ENCODE data around the gene TMBIM6. TPM values are rescaled to one million over a fixed set of nuclear protein-coding genes. Genes with fewer than 3 reads are reported as not detected.
"Not testable (repeated sequence)": the region's sequence is repeated elsewhere in the genome, so short reads cannot be mapped to it uniquely, and the experiment has no call there.

TMBIM6 gene
- total RNA-seq, 3 donors from 2014 or later: 364 to 620 (median 409) TPM

GRCh38 chr12:49763006-49763591, 21.7 kb downstream of the TMBIM6 start:
- Histone ChIP-seq H3K9me3 (no peaks in the 10 kb centered on the region), H3K27me3 (no peaks in the 10 kb centered on the region), H3K27ac (peak overlapping the region in 1 of 2 donors; percentile 10), H3K4me3 (no peak overlapping the region), H3K36me3 (peaks cover 13% of the 10 kb centered on the region), H3K4me1 (no peaks in the 10 kb centered on the region)
- intact Hi-C loops (cut with DNase I; ENCODE audit: low total_unique reads): no loop called here
- peak; percentile 50 to 66 for DNase-seq (ENCODE audit: low spot score in 2 of 2)
- peak; percentile 30 to 47 (median 36) for TF ChIP-seq CTCF (IDR thresholded peaks at IDR 0.05)
- no peak for TF ChIP-seq POLR2A (IDR thresholded peaks at IDR 0.05)
- TF ChIP-seq POLR2AphosphoS5 (IDR thresholded peaks at IDR 0.05): no peak

DNA sequence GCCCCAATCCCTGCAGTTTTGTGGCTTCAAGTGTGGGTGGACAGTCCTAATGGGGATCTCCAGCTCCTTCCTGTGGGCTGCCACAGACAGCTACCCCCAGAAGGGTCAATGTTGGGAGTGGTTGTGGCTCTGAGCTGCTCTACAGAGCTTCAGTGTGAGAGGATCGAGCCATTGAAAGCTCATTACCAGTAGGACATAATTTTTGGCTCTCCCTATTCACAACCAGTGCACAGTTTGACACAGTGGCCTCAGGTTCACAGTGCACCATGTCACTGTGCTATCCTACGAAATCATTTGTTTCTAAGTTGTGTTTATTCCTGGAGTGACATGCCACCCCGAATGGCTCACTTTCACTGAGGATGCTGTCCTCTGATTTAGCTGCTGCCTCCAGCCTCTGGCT, 22.8 kb downstream of the TMBIM6 start:
- H3K4me3 ChIP-seq: no peak overlapping the region
- no peaks in the 10 kb centered on the region for H3K4me1 ChIP-seq
- no peak for TF ChIP-seq POLR2A (IDR thresholded peaks at IDR 0.05)
- TF ChIP-seq POLR2AphosphoS5 (IDR thresholded peaks at IDR 0.05): no peak
- no peak for TF ChIP-seq CTCF (IDR thresholded peaks at IDR 0.05)
- no peak for DNase-seq (ENCODE audit: low spot score in 2 of 2)
- H3K9me3 ChIP-seq: no peaks in the 10 kb centered on the region
- intact Hi-C loops (cut with DNase I; ENCODE audit: low total_unique reads): no loop called here
- no peaks in the 10 kb centered on the region for H3K27me3 ChIP-seq
- peaks cover 8% of the 10 kb centered on the region for H3K36me3 ChIP-seq
- no peak overlapping the region for H3K27ac ChIP-seq

GRCh38 chr12:49766115-49766455, 24.7 kb downstream of the TMBIM6 start:
- H3K9me3 ChIP-seq: no peaks in the 10 kb centered on the region
- DNase-seq (ENCODE audit: low spot score in 2 of 2): no peak
- no peak overlapping the region for H3K27ac ChIP-seq
- peaks cover 8% of the 10 kb centered on the region for H3K36me3 ChIP-seq
- H3K4me1 ChIP-seq: no peaks in the 10 kb centered on the region
- H3K4me3 ChIP-seq: no peak overlapping the region
- TF ChIP-seq POLR2AphosphoS5 (IDR thresholded peaks at IDR 0.05) (no peak), POLR2A (IDR thresholded peaks at IDR 0.05) (no peak), CTCF (IDR thresholded peaks at IDR 0.05) (no peak)
- intact Hi-C loops (cut with DNase I; ENCODE audit: low total_unique reads): no loop called here
- no peaks in the 10 kb centered on the region for H3K27me3 ChIP-seq

DNA sequence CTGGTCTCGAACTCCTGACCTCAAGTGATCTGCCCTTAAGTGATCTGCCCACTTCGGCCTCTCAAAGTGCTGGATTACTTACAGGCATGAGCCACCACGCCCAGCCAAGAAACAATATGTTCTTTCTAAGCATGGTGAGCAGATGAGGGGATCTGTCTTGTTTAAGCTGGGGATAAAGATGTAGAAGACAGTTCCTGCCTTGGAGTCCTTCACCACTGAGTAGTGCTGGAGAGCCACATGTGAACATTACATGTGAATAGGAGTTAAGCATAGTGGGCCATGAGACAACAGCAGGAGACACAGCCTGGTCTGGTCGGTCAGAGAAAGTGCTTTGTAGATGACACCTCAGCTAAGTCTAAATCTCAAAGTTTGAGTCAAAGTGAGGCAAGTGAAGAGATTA, 26.0 kb downstream of the TMBIM6 start:
- H3K27me3 ChIP-seq: no peaks in the 10 kb centered on the region
- H3K4me3 ChIP-seq: no peak overlapping the region
- peaks cover 8% of the 10 kb centered on the region for H3K36me3 ChIP-seq
- no peaks in the 10 kb centered on the region for H3K9me3 ChIP-seq
- H3K4me1 ChIP-seq: no peaks in the 10 kb centered on the region
- H3K27ac ChIP-seq: no peak overlapping the region
- TF ChIP-seq POLR2AphosphoS5 (IDR thresholded peaks at IDR 0.05) (no peak), POLR2A (IDR thresholded peaks at IDR 0.05) (no peak), CTCF (IDR thresholded peaks at IDR 0.05) (no peak)
- DNase-seq (ENCODE audit: low spot score in 2 of 2): no peak
- intact Hi-C loops (cut with DNase I; ENCODE audit: low total_unique reads): no loop called here

DNA sequence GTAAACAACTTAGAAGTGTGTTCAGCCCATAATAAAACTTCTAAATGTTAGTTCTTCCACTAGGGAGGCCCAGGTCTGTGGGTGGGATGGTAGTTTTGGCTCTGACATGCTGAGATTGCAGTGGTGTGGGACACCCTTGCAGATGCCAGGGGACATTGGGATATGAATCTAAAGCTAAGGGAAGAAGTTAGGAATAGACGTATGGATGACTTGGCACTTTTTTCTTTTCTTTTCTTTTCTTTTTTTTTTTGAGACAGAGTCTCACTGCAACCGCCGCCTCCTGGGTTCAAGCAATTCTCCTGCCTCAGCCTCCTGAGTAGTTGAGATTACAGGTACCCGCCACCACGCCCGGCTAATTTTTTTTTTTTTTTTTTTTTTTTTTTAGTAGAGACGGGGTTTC, 31.7 kb downstream of the TMBIM6 start:
- H3K27me3 ChIP-seq; H3K4me3 ChIP-seq; H3K9me3 ChIP-seq; H3K4me1 ChIP-seq; H3K27ac ChIP-seq; H3K36me3 ChIP-seq; DNase-seq (ENCODE audit: low spot score in 2 of 2): not testable (repeated sequence)
- intact Hi-C loops (cut with DNase I; ENCODE audit: low total_unique reads): loop anchor here (10.0 kb wide), 2 partner anchors 192 to 282 kb away; partner anchors contain the start of genes AQP5 and ASIC1

DNA sequence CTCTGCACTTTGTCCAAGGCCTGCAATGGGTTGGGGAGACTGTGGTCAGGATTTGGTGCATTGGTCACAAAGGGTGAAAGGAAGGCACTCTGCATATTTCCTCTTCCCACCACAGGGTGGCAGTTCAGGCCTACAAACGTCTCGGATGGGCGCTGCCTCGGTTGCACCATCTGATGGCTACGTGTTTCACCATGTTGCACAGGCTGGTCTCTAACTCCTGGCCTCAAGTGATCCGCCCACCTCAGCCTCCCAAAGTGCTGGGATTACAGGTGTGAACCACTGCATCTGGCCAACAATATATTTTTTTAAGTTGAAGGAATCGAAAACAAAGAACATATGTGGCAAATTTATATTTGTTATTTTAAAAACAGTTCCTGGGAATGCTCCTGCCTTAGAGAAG, 35.1 kb downstream of the TMBIM6 start:
- Histone ChIP-seq H3K27me3 (no peaks in the 10 kb centered on the region), H3K36me3 (no peaks in the 10 kb centered on the region), H3K27ac (no peak overlapping the region), H3K4me3 (no peak overlapping the region), H3K4me1 (no peaks in the 10 kb centered on the region), H3K9me3 (no peaks in the 10 kb centered on the region)
- TF ChIP-seq POLR2AphosphoS5 (IDR thresholded peaks at IDR 0.05) (peak in 2 of 3 donors; percentile 26 to 45), CTCF (IDR thresholded peaks at IDR 0.05) (peak; percentile 58 to 80 (median 71)), POLR2A (IDR thresholded peaks at IDR 0.05) (no peak)
- intact Hi-C loops (cut with DNase I; ENCODE audit: low total_unique reads): loop anchor here (10.0 kb wide), 2 partner anchors 188 to 278 kb away; partner anchors contain the start of genes AQP5 and ASIC1
- DNase-seq (ENCODE audit: low spot score in 2 of 2): peak; percentile 32 to 61
